Left renal pelvis (tissue), 4 donors: Measurements from ENCODE around the gene HRG. TPM values are rescaled to one million over a fixed set of nuclear protein-coding genes. Genes with fewer than 3 reads are reported as not detected.

Source experiments
- DNase-seq, 4 donors: peaks; one replicate each; pipeline ENCODE4 v3.0.0-alpha.2; 2013; ENCODE audit warnings: low read depth in 4 of 4, low spot score in 3 of 4
- polyA plus RNA-seq, 4 donors: library from polyadenylated mRNA; unstranded; fragments of 120-200 nt; gene quantifications; one replicate each; pipeline ENCODE4 v1.2.1, GENCODE V29; 2013; ENCODE audit not compliant: insufficient read length in 4 of 4

Gene HRG
- polyA plus RNA-seq, 4 donors, result 0.89 to 2.5 (median 1.7) TPM

DNA sequence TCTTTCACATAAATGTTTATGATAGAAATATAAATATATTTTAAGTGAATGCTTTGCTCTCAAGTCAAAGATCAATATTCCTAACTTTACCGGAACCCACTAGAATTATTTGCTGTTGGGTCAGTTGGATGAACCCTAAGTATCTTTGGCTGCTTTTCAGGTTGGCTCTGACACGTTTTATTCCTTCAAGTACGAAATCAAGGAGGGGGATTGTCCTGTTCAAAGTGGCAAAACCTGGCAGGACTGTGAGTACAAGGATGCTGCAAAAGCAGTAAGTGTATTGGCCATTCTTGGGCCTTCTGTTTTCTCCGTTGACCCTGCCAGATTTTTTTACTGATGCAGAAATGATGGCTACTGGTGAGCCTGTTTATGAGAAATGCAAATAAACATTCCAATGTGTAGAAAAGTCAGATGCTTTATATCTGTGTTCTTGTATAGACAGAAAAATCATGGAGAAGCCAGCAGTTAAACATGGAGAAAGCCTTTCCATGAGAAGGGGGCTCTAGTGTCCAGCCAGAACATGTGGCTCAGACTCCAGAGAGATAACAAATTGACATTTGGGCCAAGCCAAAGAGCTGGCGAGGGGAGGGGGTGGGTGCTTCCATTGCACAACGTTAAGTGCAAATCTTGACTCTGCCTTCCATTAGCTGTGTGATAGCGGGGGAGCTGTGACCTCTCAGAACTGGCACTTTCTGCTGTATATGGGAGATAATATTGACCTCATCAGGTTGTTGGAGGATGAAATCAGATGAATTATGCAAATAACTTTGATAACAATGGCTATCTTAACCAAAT, 54.3 kb downstream of the HRG start:
- DNase-seq, result no peak

DNA sequence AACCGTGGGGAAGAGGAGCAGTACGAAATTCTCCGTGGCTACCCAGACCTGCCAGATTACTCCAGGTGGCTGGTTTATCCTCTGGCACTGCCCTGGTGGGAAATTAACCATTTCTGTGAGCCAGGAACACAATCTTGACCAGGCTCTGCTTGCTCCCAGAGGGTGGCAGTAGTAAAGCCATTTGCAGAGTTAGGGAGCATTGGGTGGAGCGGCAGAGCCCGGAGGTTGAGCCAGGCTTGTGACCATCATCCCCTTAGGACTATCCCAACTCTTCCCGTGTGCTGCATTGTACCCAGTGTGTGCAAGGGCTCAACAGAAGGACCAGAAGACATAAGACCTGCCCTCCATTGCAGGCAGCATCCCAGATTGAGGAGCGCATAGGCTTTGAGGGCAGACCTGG, 56.6 kb downstream of the HRG start:
- no peak for DNase-seq

DNA sequence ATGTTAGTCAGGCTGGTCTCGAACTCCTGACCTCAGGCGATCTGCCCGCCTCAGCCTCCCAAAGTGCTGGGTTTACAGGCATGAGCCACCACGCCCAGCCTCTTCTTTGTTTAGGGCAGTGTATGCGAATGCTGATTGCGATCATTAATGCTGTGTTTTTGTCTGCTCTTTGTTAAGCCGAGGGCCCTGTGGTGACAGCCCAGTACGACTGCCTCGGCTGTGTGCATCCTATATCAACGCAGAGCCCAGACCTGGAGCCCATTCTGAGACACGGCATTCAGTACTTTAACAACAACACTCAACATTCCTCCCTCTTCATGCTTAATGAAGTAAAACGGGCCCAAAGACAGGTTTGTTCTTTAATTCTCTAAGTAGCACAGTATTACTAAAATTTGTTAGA, 59.1 kb downstream of the HRG start:
- DNase-seq, result no peak

Other genes starting within 250 kb of the HRG start
- gene CRYGS, start 121.6 kb upstream of the HRG start, polyA plus RNA-seq, result 10 to 100 TPM in 1 of 4 donors, 1 to 10 TPM in 3; 3.4 to 13.1 (median 6.3) TPM
- gene TBCCD1, start 98.7 kb upstream of the HRG start, polyA plus RNA-seq, result 10 to 100 TPM; 19.3 to 23.3 (median 19.4) TPM
- gene DNAJB11, start 95.3 kb upstream of the HRG start, polyA plus RNA-seq, result 10 to 100 TPM; 59.2 to 84.3 (median 73.5) TPM
- gene AHSG, start 53.0 kb upstream of the HRG start, polyA plus RNA-seq, result 10 to 100 TPM in 1 of 4 donors, 1 to 10 TPM in 1, under 1 TPM in 2; 0.26 to 69.3 (median 1.2) TPM
- gene FETUB, start 25.6 kb upstream of the HRG start, polyA plus RNA-seq, result under 1 TPM; 0.14 to 0.23 (median 0.21) TPM
- 100 to 1,000 TPM in 3 of 4 donors, 1 to 10 TPM in 1; 8.3 to 169 (median 132) TPM for gene KNG1, start 51.3 kb downstream of the HRG start, polyA plus RNA-seq
- 1,000 to 10,000 TPM in 1 of 4 donors, 100 to 1,000 TPM in 3; 730 to 1,033 (median 790) TPM for gene EIF4A2, start 117.6 kb downstream of the HRG start, polyA plus RNA-seq
- gene RFC4, start 140.5 kb downstream of the HRG start, polyA plus RNA-seq, result 10 to 100 TPM; 45.9 to 58.1 (median 52.8) TPM
- gene ADIPOQ, start 176.7 kb downstream of the HRG start, polyA plus RNA-seq, result under 1 TPM in 2 of 4 donors, not detected in 2; 0.06 to 0.29 TPM